ENCODE measurements around the gene CIAO3.

DNA sequence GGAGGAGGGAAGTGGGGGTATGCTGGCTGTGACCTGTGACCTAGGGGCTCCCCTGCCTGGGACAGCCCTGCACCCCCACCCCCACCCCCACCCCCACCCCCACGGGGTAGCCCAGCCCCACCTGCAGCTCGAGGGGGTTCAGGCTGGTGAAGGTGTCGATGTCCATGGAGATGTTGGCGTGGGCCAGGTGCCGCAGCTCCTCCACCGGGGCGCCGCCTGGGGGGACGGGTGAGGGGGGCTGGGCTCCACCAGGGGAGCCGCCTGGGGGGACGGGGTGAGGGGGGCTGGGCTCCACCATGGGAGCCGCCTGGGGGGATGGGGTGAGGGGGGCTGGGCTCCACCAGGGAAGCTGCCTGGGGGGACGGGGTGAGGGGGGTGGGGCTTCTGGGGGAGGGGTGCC lies 29.6 kb upstream of the CIAO3 start:
- TF ChIP-seq, protein P1, sequence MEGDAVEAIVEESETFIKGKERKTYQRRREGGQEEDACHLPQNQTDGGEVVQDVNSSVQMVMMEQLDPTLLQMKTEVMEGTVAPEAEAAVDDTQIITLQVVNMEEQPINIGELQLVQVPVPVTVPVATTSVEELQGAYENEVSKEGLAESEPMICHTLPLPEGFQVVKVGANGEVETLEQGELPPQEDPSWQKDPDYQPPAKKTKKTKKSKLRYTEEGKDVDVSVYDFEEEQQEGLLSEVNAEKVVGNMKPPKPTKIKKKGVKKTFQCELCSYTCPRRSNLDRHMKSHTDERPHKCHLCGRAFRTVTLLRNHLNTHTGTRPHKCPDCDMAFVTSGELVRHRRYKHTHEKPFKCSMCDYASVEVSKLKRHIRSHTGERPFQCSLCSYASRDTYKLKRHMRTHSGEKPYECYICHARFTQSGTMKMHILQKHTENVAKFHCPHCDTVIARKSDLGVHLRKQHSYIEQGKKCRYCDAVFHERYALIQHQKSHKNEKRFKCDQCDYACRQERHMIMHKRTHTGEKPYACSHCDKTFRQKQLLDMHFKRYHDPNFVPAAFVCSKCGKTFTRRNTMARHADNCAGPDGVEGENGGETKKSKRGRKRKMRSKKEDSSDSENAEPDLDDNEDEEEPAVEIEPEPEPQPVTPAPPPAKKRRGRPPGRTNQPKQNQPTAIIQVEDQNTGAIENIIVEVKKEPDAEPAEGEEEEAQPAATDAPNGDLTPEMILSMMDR (IDR thresholded peaks at IDR 0.05) = no peak
- TF ChIP-seq POLR2A (IDR thresholded peaks at IDR 0.05) = no peak
